Testis (tissue), 2 donors: ENCODE data around the gene FHAD1.

Source experiments
- CTCF ChIP-seq, 3 experiments: fragments of 450-650 bp in 2 of 3; fragments of 200-600 bp in 1 of 3; sonication (generic) in 1 of 3; IDR thresholded peaks; one replicate each; pipeline ENCODE4 v1.5.1; 2016 to 2019; ENCODE audit warnings: antibody characterized with exemption in 3 of 3, mild to moderate bottlenecking in 2 of 3, moderate library complexity in 1 of 3
- POLR2A ChIP-seq: fragments of 450-650 bp; IDR thresholded peaks from one replicate; pipeline ENCODE4 v1.6.1; 2017; ENCODE audit warnings: antibody characterized with exemption, mild to moderate bottlenecking, moderate library complexity

- no peak for TF ChIP-seq CTCF (IDR thresholded peaks at IDR 0.05)
- no peak for TF ChIP-seq POLR2A
Measured at GRCh38 chr1:15210651-15211375, 36.2 kb upstream of the FHAD1 start.
